H9 (cell line): ENCODE measurements around the gene HOATZ. TPM values are rescaled to one million over a fixed set of nuclear protein-coding genes. Genes with fewer than 3 reads are reported as not detected.

Source experiments
- DNase-seq: peaks from one replicate; pipeline ENCODE4 v3.0.0-alpha.2; 2017
- H2AFZ ChIP-seq: one replicate; pipeline ENCODE4 v1.6.1; 2013; ENCODE audit warnings: mild to moderate bottlenecking, low read length, control low read depth, moderate library complexity
- H2AK5ac ChIP-seq: 2 replicates; pipeline ENCODE4 v1.6.1; 2013; ENCODE audit warnings: low read length, control low read depth, mixed read lengths; ENCODE audit not compliant: insufficient read length
- H2BK120ac ChIP-seq: one replicate; pipeline ENCODE4 v1.6.1; 2013; ENCODE audit warnings: low read depth, mild to moderate bottlenecking, low read length, control low read depth, inconsistent platforms; ENCODE audit not compliant: poor library complexity, severe bottlenecking
- H2BK12ac ChIP-seq: 2 replicates; pipeline ENCODE4 v1.6.1; 2013; ENCODE audit warnings: low read length, control low read depth, mixed read lengths, low read depth; ENCODE audit not compliant: insufficient read length
- H2BK15ac ChIP-seq: 2 replicates; pipeline ENCODE4 v1.6.1; 2013; ENCODE audit warnings: low read depth, low read length, control low read depth
- H2BK20ac ChIP-seq: one replicate; pipeline ENCODE4 v1.6.1; 2013; ENCODE audit warnings: low read depth, mild to moderate bottlenecking, low read length, control low read depth, inconsistent platforms; ENCODE audit not compliant: poor library complexity, severe bottlenecking
- H2BK5ac ChIP-seq: 2 replicates; pipeline ENCODE4 v1.6.1; 2013; ENCODE audit warnings: low read length, control low read depth, mixed read lengths; ENCODE audit not compliant: insufficient read length
- H3K14ac ChIP-seq: 2 replicates; pipeline ENCODE4 v1.6.1; 2013; ENCODE audit warnings: low read length, control low read depth; ENCODE audit not compliant: insufficient read depth
- H3K18ac ChIP-seq: 2 replicates; pipeline ENCODE4 v1.6.1; 2013; ENCODE audit warnings: low read depth, mild to moderate bottlenecking, mixed read lengths, low read length, control low read depth; ENCODE audit not compliant: insufficient read length
- H3K23ac ChIP-seq: 2 replicates; pipeline ENCODE4 v1.6.1; 2013; ENCODE audit warnings: low read length, control low read depth, mixed read lengths, low read depth; ENCODE audit not compliant: insufficient read length
- H3K23me2 ChIP-seq: 2 replicates; pipeline ENCODE4 v1.6.1; 2013; ENCODE audit warnings: low read depth, mild to moderate bottlenecking, mixed read lengths, low read length, control low read depth; ENCODE audit not compliant: insufficient read length, poor library complexity, severe bottlenecking
- H3K27ac ChIP-seq: 2 replicates; pipeline ENCODE4 v1.5.1; 2013; ENCODE audit warnings: low read length, control low read depth, mixed read lengths, low read depth; ENCODE audit not compliant: insufficient read length
- H3K27me3 ChIP-seq: 2 replicates; pipeline ENCODE4 v1.6.1; 2013; ENCODE audit warnings: low read length, control low read depth, inconsistent platforms; ENCODE audit not compliant: insufficient read depth
- H3K4ac ChIP-seq: 2 replicates; pipeline ENCODE4 v1.6.1; 2013; ENCODE audit warnings: low read depth, mild to moderate bottlenecking, control low read depth, inconsistent platforms, low read length, moderate library complexity
- H3K4me1 ChIP-seq: 2 replicates; pipeline ENCODE4 v1.6.1; 2013; ENCODE audit warnings: low read length, control low read depth, inconsistent platforms; ENCODE audit not compliant: insufficient read depth
- H3K4me2 ChIP-seq: 2 replicates; pipeline ENCODE4 v1.6.1; 2013; ENCODE audit warnings: low read length, control low read depth, mixed read lengths; ENCODE audit not compliant: insufficient read length, insufficient read depth
- H3K56ac ChIP-seq: 2 replicates; pipeline ENCODE4 v1.6.1; 2013; ENCODE audit warnings: low read depth, mild to moderate bottlenecking, mixed read lengths, low read length, control low read depth; ENCODE audit not compliant: insufficient read length
- H3K79me1 ChIP-seq: 2 replicates; pipeline ENCODE4 v1.6.1; 2013; ENCODE audit warnings: low read depth, mild to moderate bottlenecking, moderate library complexity, low read length, control low read depth, inconsistent platforms; ENCODE audit not compliant: insufficient read depth, poor library complexity, severe bottlenecking
- H3K79me2 ChIP-seq: 2 replicates; pipeline ENCODE4 v1.6.1; 2013; ENCODE audit warnings: low read length, control low read depth, inconsistent platforms; ENCODE audit not compliant: insufficient read depth
- H3K9ac ChIP-seq: 2 replicates; pipeline ENCODE4 v1.6.1; 2013; ENCODE audit warnings: low read length, control low read depth, mixed read lengths; ENCODE audit not compliant: insufficient read length; ENCODE audit errors: extremely low read depth
- H3K9me3 ChIP-seq: one replicate; pipeline ENCODE4 v1.6.1; 2013; ENCODE audit warnings: low read depth, low read length, inconsistent platforms; ENCODE audit not compliant: control insufficient read depth
- H3T11ph ChIP-seq: one replicate; pipeline ENCODE4 v1.6.1; 2013; ENCODE audit warnings: mild to moderate bottlenecking, low read length, control low read depth, inconsistent platforms
- H4K20me1 ChIP-seq: one replicate; pipeline ENCODE4 v1.6.1; 2013; ENCODE audit not compliant: control insufficient read depth, insufficient read length, insufficient read depth
- H4K5ac ChIP-seq: 2 replicates; pipeline ENCODE4 v1.6.1; 2013; ENCODE audit warnings: low read depth, mild to moderate bottlenecking, mixed read lengths, low read length, control low read depth; ENCODE audit not compliant: insufficient read length
- H4K8ac ChIP-seq: replicated peaks from 2 replicates; pipeline ENCODE4 v1.6.1; 2013; ENCODE audit warnings: low read length, control low read depth, mixed read lengths, low read depth; ENCODE audit not compliant: insufficient read length
- H4K91ac ChIP-seq: 2 replicates; pipeline ENCODE4 v1.6.1; 2013; ENCODE audit warnings: low read depth, mild to moderate bottlenecking, moderate library complexity, mixed read lengths, low read length, control low read depth; ENCODE audit not compliant: insufficient read length
- H3K27ac Mint-ChIP-seq, 3 experiments: 2 replicates in 2 of 3; 3 replicates in 1 of 3; pipeline ENCODE4 v1.8.0; 2020 to 2021; ENCODE audit warnings: mixed read lengths in 3 of 3, mild to moderate bottlenecking in 1 of 3, moderate library complexity in 1 of 3
- H3K27me3 Mint-ChIP-seq: 2 replicates; pipeline ENCODE4 v1.8.0; 2021; ENCODE audit warnings: low read depth, mild to moderate bottlenecking, moderate library complexity, mixed read lengths
- H3K36me3 Mint-ChIP-seq, 3 experiments: 2 replicates in 2 of 3; 3 replicates in 1 of 3; pipeline ENCODE4 v1.8.0; 2020 to 2021; ENCODE audit warnings: low read depth in 3 of 3, mixed read lengths in 3 of 3; ENCODE audit not compliant: insufficient read depth in 1 of 3
- H3K4me1 Mint-ChIP-seq, 2 experiments: 2 replicates each; pipeline ENCODE4 v1.8.0; 2020; ENCODE audit warnings: mixed read lengths in 2 of 2
- H3K4me3 Mint-ChIP-seq, 2 experiments: 2 replicates in 1 of 2; 3 replicates in 1 of 2; pipeline ENCODE4 v1.8.0; 2020 to 2021; ENCODE audit warnings: mild to moderate bottlenecking in 2 of 2, mixed read lengths in 2 of 2, moderate library complexity in 1 of 2
- H3K9me3 Mint-ChIP-seq, 2 experiments: 2 replicates in 1 of 2; 3 replicates in 1 of 2; pipeline ENCODE4 v1.8.0; 2020; ENCODE audit warnings: mild to moderate bottlenecking in 2 of 2, mixed read lengths in 2 of 2, moderate library complexity in 1 of 2
- WGBS: extraction: QIAGEN DNeasy Blood & Tissue Kit; methylation state at CpG from one replicate; pipeline ENCODE4 v1.1.7; 2013; ENCODE audit warnings: missing lambda C conversion rate, low lambda C conversion rate, mixed read lengths; ENCODE audit not compliant: insufficient read length; ENCODE audit errors: extremely low coverage; 5-methylcytosine and 5-hydroxymethylcytosine counted together
- total RNA-seq: library from RNA; stranded (reverse); gene quantifications from 2 replicates; pipeline ENCODE4 v1.2.1, GENCODE V29; 2021
- TF ChIP-seq, protein P1 (sequence below): fragments of 200-600 bp; sonication (generic); conservative IDR thresholded peaks from 3 replicates; pipeline ENCODE4 v1.8.0; 2021; ENCODE audit warnings: antibody characterized with exemption, mild to moderate bottlenecking

HOATZ gene
- total RNA-seq, 1 experiment from 2014 or later = not detected

DNA sequence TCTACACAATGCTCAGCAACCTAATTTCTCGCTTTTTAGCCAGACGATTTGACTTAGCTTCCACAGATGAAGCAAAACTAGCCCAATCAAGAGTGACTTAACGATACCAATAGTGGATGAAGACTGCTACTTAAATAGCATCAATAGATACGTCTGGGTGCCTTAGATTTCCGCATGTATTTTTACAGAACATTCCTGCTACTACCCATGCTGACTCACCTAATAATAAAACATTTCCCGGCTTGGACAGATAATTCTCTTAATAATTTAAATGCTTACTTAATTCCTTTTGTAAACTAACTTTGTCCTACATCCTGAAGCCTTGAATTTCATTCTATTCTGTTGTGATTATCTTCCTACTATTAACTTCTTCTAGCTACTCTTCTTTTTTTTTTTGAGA is 20.7 kb downstream of the HOATZ start:
- H3K79me2 ChIP-seq = no peaks in the 10 kb centered on the region
- no CpG with 5 or more reads among the region's 6 CpGs for WGBS
- H3K9ac ChIP-seq = no peak overlapping the region
- no peak overlapping the region for H2BK12ac ChIP-seq
- H3K23ac ChIP-seq = no peak overlapping the region
- H3K27ac Mint-ChIP-seq = no peak overlapping the region
- no peak overlapping the region for H3K56ac ChIP-seq
- peaks cover 9 to 13% of the 10 kb centered on the region in 2 experiments; a peak in 4 of 5 replicates for H3K9me3 Mint-ChIP-seq
- peaks cover 12% of the 10 kb centered on the region; the same call in 1 of the 2 replicates for H3K27me3 ChIP-seq
- H4K91ac ChIP-seq = no peak overlapping the region
- no peak for DNase-seq
- H2AK5ac ChIP-seq = no peak overlapping the region
- no peak overlapping the region for H3T11ph ChIP-seq
- no peak overlapping the region for H2BK15ac ChIP-seq
- peaks cover 4% of the 10 kb centered on the region for H3K23me2 ChIP-seq
- no peak overlapping the region for H2AFZ ChIP-seq
- H3K4me1 Mint-ChIP-seq = peaks cover 32 to 35% of the 10 kb centered on the region in 2 experiments
- H2BK5ac ChIP-seq = no peak overlapping the region
- H3K14ac ChIP-seq = no peak overlapping the region
- H2BK120ac ChIP-seq = no peak overlapping the region
- H3K4me3 Mint-ChIP-seq = no peak overlapping the region
- H3K27ac ChIP-seq = no peak overlapping the region
- H3K36me3 Mint-ChIP-seq = peaks cover 0 to 5% (median 0%) of the 10 kb centered on the region in 3 experiments; a peak in 3 of 7 replicates
- no peak overlapping the region for H3K18ac ChIP-seq
- H3K79me1 ChIP-seq = no peaks in the 10 kb centered on the region
- H3K27me3 Mint-ChIP-seq = peaks cover 30% of the 10 kb centered on the region
- no peak overlapping the region for H3K4me2 ChIP-seq
- no peak overlapping the region for H4K5ac ChIP-seq
- no peak overlapping the region for H4K8ac ChIP-seq
- TF ChIP-seq, protein P1, sequence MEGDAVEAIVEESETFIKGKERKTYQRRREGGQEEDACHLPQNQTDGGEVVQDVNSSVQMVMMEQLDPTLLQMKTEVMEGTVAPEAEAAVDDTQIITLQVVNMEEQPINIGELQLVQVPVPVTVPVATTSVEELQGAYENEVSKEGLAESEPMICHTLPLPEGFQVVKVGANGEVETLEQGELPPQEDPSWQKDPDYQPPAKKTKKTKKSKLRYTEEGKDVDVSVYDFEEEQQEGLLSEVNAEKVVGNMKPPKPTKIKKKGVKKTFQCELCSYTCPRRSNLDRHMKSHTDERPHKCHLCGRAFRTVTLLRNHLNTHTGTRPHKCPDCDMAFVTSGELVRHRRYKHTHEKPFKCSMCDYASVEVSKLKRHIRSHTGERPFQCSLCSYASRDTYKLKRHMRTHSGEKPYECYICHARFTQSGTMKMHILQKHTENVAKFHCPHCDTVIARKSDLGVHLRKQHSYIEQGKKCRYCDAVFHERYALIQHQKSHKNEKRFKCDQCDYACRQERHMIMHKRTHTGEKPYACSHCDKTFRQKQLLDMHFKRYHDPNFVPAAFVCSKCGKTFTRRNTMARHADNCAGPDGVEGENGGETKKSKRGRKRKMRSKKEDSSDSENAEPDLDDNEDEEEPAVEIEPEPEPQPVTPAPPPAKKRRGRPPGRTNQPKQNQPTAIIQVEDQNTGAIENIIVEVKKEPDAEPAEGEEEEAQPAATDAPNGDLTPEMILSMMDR = no peak
- no peaks in the 10 kb centered on the region for H4K20me1 ChIP-seq
- H3K4ac ChIP-seq = no peak overlapping the region
- H2BK20ac ChIP-seq = no peak overlapping the region
- no peaks in the 10 kb centered on the region for H3K9me3 ChIP-seq
- H3K4me1 ChIP-seq = no peaks in the 10 kb centered on the region; the same call in 1 of the 2 replicates
